GM21447 (cell line): ENCODE results near the gene NAA40.

Experiments
- ATAC-seq: cut with Tn5 transposase; IDR thresholded peaks from one replicate; pipeline ENCODE4 v1.9.1; 2021; ENCODE audit not compliant: unreplicated experiment

NAA40 gene

GRCh38 chr11:63912678-63913077 is 26.1 kb upstream of the NAA40 start:
- ATAC-seq, result no peak

DNA sequence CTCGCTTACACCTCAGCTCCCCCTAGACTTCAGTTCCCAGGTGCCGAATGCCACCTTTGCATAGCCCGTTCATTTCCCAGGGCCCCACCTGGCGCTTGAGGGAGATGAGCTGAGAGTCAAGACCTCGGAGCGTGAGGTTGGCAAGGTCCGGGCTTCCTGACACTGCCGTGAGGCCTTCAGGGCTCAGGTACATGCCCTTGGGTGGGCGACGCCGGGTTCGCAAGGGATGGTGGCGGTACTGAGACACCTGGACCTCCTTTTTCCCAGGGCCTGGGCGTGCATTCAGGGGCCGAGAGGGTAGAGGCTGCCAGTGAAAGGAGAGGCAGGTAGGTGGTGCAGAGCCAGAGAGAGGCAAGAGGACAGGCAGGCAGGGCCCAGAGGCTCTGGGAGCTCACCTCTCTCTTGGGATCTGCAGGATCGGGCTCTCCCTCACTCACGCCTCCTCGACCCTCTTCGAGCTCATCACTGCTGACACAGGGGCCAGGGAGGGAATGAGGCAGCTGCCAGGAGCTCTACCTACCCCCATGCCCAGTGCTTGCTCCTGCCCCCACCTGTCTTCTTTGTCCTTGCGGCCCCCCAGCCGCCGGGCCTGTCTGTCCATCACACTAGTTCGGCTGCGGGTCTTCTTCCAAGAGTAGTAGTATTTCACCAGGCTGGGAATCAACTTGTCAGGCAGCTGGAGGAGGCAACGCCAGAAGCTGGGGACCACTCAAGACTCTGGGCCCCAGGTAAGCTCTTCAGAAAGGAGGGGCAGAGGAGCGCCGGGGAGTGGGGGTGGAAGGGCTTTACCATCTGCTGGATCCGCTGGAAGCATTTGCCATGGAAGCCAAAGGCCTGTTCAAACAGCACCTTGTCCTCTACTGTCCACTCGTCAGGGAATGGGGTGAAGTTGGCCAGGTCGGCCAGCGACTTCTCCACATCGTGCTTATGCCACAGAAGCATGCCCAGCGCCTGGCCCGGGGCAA is 24.7 kb upstream of the NAA40 start:
- no peak for ATAC-seq

DNA sequence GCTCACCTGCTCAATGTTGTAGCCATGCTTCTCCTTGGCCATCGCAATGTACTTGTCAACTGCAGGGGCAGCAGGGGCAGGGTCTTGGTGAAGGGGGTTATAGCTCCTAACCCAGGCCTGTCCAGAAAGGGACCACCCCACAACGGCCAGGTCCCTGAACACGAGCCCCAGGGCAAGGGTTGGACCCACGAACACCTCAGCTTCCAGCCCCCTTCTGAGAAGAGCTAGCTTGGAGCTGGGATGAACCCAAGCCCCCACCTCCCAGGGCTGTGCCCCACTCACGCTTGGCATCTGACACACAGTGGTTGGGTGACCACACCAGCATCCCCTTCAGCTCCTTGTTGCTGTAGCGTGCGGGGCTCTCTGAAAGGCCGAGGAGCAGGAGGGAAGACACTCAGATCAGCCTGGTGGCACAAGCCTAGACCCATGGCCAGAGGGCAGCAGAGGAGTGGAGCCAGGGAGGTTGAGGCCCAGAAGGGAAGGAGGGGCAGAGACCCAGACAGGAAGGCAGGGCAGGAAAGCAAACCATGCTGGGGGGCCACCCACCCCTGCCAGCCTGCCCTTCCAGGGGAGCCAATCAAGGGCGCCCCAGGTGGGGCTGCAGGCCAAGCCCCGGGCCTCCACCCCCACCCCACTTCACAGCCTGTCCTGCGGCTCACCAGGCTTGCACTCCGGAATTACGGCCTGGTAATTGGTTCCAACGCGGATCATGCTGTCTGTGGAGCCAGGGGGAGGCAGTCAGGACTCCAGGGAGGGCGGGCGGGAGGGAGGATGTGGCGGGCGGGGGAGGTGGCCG is 23.7 kb upstream of the NAA40 start:
- no peak for ATAC-seq

DNA sequence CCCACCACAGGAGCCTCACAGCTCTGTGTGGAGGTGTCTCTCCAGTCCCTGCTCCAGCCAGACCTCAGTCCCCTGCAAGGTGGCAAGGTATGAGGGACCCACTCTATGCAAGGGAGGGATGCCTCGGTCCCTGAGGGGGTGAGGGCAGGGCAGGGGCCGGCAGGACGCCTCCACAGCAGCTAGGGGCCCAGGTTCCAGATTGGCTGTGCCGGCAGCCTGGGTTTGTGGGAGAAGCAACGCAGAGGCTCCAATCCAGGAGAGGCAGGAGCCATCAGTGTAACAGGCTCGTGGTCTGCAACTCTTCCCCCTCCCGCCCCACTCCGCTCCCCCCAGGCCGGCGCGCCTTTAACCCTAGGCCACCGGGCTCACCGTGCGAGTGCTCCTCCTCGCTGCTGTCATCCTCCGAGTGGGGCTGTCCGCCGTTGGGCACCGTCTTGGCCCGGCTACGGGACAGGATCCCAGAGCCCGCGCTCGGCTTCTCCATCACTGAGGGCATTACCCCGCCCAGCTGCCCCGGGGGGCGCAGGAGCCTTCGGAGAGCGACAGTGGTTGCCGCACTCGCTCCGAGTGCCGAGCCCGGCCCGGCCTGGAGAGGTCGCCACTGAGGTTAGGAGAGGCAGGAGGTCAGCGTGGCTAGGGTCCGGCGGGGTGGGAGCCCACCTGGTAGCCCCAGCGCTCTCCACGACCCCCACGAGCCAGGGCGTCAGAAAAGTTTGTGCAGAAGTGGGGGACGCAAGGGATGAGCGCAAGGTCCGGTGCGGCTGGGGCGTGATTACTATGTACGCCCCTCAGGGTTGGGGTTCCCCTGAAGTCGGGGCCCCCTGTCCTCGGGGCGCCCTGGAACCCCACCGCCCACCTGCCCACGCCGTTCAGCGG is 22.6 kb upstream of the NAA40 start:
- no peak for ATAC-seq

DNA sequence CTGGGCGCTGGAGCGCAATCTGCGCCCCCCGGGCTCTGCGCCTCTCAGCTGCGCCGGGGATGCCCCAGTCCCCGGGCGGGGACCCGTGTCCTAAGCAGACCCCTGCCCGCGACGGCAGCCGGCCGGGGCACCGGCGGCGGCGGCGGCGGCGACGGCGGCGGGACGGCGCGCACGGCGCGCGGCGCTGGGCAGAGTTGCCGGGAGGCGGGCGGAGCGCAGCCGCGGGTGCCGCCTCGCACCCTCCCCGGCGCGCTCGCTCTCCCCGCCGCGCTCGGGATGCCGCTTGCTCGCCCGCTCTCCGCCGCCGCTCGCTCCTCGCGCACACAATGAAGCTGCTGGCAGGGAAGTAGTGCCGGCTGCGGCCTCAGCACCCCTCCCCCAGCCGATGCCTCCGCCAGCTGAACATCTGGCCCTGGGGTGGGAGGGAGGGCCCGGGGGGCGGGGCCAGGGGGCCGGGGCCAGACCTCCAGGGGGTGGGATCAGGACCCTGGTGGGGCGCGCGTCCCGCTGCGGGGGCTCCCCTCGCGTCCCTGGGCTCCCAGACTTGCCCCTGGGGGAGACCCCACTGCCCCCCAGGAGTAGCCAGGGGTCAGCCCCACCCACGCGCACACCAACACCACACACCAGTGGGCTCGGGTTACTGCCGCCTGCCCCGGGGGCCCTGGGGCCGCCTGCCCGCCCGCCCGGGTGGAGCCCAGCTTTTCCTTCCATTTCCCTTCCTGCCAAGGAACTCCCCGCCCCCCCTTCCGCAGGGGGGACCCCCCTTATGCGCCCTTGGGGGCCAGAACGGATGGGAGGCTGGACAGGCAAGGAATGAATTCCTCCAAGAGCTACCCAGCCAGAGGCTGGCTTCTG is 21.7 kb upstream of the NAA40 start, which contains the start of gene RCOR2:
Gene RCOR2, minus strand, starts transcription at position 328 of the 855 bp plus-strand sequence. CDS start 708 bp downstream, outside the sequence.
- no peak for ATAC-seq

DNA sequence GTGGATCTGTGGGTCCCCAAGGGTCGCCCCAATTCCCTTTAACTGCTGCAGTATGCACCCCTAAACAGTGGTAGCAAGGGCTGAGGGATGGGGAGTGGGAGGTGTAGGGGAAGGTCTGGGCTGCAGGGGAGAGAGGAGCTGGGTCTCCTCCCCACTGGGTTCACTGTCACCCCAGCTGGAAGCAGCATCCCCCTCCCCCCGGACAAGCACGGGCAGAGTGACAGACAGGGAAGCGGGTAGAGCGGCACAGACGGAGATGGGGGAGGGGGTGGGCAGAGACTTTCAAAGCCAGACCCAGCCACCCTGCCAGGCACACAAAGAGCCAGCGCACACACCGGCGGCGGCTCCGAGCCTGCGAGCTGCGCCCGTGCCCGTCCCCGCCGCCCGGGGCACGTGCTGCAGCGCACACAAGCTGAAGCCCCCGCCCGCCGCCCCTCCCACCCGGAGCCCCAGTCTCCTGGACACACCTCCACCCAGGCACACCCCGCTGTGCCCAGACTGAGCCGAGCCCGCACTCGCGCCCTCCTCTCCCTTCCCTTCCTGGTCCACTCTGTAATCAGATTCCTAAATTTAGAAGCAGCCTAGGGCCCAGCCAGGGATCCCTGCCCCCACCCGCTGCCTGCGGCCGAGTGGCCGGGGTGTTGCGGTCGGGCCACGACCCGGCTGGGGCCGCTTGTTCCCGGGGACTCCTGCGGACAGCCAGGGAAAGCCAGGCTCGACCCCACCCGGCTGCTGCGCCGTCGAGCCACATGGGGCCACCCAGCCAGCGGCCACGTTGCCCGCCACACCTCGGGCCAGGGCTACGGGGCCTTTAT is 20.9 kb upstream of the NAA40 start:
- no peak for ATAC-seq

DNA sequence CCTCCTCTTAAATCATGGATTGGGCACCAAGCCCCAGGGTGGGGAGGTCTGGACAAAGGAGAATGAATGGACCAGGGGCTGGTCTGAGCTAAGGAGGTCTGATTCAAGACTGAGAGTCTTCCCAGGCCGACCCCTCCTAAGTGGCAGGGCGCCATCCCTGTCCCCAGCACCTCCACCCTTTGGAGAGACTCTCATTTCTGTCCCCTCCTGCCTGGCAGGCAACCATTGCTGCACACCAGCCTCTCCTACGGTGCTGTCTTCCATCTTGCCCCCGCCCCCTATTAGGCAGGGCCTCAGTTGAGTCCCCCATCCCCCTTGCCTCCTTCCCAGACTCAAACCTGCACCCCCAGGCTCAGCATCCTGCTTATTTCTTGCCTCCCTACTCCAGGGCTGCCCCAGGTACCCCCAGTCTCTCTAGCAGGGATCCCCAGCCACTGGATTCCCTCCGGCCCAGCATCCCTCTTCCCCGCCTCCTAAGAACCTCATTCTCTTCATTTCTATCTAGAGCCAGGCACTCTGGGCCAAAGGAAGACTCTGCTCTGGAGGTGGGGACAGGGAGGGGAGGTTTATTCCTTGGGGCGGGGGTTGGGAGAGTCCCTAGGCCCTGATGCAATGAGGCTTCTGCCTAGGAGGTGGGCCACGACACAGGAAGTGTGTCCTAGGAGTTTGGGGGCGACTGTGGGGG is 20.2 kb upstream of the NAA40 start:
- ATAC-seq, result no peak

DNA sequence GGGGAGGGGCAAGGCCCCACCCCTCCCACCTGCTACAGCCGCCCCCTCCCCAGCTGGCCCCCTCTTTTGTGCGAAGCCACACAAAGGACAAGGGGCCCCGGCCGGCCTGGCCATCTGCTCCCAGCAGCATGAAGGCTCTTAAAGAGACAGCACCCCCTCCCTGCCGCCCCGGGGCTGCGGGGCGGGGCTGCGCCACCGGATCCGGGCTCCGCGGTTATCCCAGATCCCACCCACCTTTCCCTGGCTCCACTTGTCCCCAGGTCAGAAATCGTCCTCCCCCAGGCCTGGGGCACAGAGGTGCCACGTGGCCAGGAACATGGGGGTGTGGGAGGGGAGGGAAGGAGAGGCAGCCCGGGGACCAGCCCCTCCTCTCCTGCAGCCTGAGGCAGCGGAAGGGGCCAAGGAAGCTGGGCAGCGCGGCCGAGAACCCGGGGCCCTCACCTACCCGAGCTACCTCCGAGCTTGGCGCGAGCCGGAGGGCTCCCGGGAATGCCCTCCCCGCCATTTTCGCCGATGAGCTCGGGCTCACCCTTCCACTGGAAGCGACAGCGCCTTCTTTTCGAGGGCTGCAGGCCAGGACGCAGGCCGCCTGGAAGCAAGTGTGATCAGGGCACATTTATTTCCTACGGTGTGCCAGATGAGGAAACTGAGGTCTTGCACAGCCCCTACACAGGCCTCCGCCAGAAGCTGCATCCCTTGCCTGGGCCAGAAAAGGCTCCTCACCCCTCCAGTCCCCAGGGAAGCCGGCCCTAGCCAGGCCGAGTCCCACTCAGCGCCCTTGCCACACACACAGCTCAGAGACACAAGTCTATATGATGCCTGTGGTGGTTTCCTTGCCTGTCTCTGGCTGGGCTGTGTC is 19.3 kb upstream of the NAA40 start:
- ATAC-seq, result no peak

- ATAC-seq, result no peak
Measured at GRCh38 chr11:63920126-63920938, 18.5 kb upstream of the NAA40 start.

DNA sequence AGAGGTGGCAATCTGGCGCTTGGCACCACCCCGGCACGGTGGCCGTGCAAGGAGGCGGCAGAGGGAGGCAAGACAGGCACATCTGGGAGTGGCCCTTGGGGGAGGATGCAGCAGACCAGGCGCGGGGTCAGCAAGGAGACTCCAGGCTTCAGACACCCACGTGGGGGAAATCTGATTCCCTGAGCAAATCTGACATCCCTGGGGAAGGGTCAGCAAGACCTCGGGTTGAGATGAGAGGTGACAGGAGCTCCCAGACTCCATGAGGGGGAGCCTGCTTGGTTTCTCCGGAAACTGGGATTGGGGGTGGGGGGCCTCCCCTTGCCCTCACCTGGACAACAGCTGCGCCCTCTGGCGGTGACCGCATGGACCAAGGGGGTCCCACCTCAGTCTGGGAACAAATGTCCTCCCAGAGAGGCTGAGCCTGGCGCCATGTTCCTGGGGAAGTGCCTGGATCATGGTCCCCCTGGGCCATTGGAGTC is 17.8 kb upstream of the NAA40 start:
- no peak for ATAC-seq

DNA sequence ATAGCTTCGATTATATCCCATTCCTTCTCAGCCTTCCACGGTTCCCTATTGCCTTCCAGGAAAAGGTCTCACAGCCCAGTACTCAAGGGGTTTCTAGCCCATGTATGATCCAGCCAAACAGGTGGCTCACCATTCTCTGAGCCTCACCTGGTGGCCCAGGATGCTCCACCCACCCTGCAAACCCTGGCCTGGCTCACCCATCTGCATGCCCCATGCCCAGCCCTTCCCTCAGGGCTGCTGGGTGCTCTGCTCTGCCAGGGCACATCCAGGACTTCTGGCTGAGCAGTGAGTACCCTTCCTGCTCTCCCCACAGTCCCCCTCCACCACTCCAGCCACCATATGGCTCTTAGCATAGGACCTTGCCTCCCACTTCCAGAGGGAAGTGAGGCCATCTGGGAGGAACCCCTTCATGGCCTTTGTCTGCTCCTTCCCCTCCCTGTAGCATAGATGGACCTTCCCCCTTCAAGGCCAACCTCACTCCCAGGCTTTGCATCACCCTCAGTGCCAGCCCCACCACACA is 16.1 kb upstream of the NAA40 start:
- no peak for ATAC-seq

DNA sequence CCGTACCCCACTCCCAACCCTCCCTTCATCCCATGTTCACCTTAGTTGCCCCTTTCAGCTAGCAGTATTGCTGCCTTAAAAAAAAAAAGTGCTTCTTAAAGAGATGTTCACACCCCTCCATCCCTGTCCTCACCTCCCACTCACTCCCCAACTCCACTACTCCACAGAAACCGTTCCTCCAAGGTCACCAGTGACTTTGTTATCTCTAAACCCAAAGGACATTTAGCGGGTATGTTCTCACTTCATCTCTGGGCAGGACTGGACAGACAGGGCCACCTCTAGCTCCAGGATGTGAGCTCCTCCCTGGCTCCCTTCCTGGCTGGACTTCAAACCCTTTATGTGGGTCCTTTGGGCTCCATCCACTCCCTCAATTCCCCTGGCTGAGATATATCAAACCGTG is 15.5 kb upstream of the NAA40 start:
- no peak for ATAC-seq

DNA sequence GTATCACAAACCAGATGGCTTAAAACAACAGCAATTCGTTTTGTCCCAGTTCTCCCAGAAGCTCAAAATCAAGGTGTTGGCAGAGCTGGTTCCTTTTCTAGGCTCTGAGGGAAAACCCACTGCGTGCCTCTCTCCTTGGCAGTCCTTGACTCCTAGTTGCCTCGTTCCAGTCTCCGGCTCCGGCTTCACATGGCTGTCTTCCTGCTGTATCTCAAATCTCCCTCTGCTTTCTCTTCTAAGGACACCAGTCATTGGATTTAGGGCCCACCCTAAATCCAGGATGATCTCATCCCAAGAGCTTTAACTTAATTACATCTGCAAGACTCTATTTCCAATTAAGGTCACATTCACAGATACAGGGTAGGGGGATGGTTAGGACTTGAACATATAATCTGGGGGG is 9.2 kb upstream of the NAA40 start:
- ATAC-seq, result no peak

- no peak for ATAC-seq
Measured at GRCh38 chr11:63931045-63931444, 7.8 kb upstream of the NAA40 start.

GRCh38 chr11:63931876-63932275 is 6.9 kb upstream of the NAA40 start:
- ATAC-seq, result no peak

DNA sequence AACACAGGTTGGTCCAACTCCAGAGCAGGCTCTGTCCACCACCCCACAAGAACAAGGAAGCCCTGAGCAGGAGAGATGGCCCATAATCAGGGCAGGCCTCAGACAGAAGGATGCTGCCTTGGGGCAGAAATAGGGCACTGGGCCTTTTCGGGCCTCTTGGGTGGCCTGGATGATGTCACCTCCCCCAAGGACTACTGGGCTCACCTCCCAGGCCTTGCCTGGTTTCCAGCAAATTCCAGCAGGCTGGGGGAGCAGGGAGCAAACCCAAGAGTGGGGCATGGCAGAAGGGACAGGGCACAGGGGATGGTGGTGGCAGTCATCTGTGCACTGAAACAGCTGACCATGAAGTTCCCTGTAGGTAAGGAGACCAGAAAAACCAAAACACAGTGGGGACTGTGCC is 5.3 kb upstream of the NAA40 start:
- no peak for ATAC-seq
